Peyer's patch (tissue), 4 donors: ENCODE results near the gene GNB1L.

ENCODE experiments used
- POLR2A ChIP-seq, 2 donors: fragments of 450-650 bp; IDR thresholded peaks; one replicate each; pipeline ENCODE4 v1.5.1; 2017; ENCODE audit warnings: antibody characterized with exemption in 2 of 2, mild to moderate bottlenecking in 2 of 2, moderate library complexity in 2 of 2
- TF ChIP-seq, protein P1 (sequence below), 6 experiments: fragments of 450-650 bp in 4 of 6; fragments of 200-600 bp in 2 of 6; sonication (generic) in 1 of 6; IDR thresholded peaks; one replicate each; pipeline ENCODE4 v1.5.1; 2017 to 2019; ENCODE audit warnings: antibody characterized with exemption in 6 of 6, mild to moderate bottlenecking in 3 of 6, moderate library complexity in 1 of 6

GRCh38 chr22:19743081-19743480 lies 111.6 kb downstream of the GNB1L start:
- TF ChIP-seq, protein P1, sequence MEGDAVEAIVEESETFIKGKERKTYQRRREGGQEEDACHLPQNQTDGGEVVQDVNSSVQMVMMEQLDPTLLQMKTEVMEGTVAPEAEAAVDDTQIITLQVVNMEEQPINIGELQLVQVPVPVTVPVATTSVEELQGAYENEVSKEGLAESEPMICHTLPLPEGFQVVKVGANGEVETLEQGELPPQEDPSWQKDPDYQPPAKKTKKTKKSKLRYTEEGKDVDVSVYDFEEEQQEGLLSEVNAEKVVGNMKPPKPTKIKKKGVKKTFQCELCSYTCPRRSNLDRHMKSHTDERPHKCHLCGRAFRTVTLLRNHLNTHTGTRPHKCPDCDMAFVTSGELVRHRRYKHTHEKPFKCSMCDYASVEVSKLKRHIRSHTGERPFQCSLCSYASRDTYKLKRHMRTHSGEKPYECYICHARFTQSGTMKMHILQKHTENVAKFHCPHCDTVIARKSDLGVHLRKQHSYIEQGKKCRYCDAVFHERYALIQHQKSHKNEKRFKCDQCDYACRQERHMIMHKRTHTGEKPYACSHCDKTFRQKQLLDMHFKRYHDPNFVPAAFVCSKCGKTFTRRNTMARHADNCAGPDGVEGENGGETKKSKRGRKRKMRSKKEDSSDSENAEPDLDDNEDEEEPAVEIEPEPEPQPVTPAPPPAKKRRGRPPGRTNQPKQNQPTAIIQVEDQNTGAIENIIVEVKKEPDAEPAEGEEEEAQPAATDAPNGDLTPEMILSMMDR (IDR thresholded peaks at IDR 0.05): no peak
- no peak for TF ChIP-seq POLR2A (IDR thresholded peaks at IDR 0.05)
